PC-3 (cell line): ENCODE measurements around the gene B4GALT3. TPM values are rescaled to one million over a fixed set of nuclear protein-coding genes. Genes with fewer than 3 reads are reported as not detected.
A peak's percentile ranks its signal among the peaks of the same experiment; 100 is the strongest.

Experiments
- ATAC-seq: fragments of 200-7000 bp; cut with Tn5 transposase; 2 replicates; pipeline ENCODE4 v1.9.1; 2020; ENCODE audit warnings: mild to moderate bottlenecking, moderate library complexity
- BruUV-seq: library from RNA; stranded (reverse); fragments of 400-500 nt; replicated peaks from 2 replicates; lab custom pipeline; 2021; lab: Mats Ljungman, UMichigan
- CTCF ChIA-PET: fragments of 300-600 bp; sonication (Branson Sonifier 250); formaldehyde crosslinking; loops from one replicate; lab custom pipeline; 2022; ENCODE audit warnings: antibody characterized with exemption; lab: Charles Lee
- POLR2A ChIA-PET: fragments of 300-600 bp; sonication (Branson Sonifier 250); formaldehyde crosslinking; loops from one replicate; lab custom pipeline; 2022; ENCODE audit warnings: antibody characterized with exemption; ENCODE audit not compliant: unreplicated experiment; lab: Charles Lee
- DNase-seq: peaks from one replicate; pipeline ENCODE4 v3.0.0-alpha.2; 2015
- H2AFZ ChIP-seq: fragments of 300-600 bp; sonication (generic); 2 replicates; pipeline ENCODE4 v1.6.0; 2016; ENCODE audit warnings: antibody characterized with exemption, low read length
- H3F3A ChIP-seq: fragments of 300-600 bp; sonication (generic); one replicate; pipeline ENCODE4 v1.6.0; 2017; ENCODE audit warnings: antibody characterized with exemption, low read length, control low read depth, mild to moderate bottlenecking; ENCODE audit not compliant: unreplicated experiment
- H3K27ac ChIP-seq: fragments of 300-600 bp; sonication (generic); 2 replicates; pipeline ENCODE4 v1.5.1; 2016; ENCODE audit warnings: mild to moderate bottlenecking, low read length
- H3K27me3 ChIP-seq: fragments of 300-600 bp; sonication (generic); 2 replicates; pipeline ENCODE4 v1.6.1; 2016; ENCODE audit warnings: low read length, mixed read lengths
- H3K36me3 ChIP-seq: fragments of 300-600 bp; sonication (generic); 2 replicates; pipeline ENCODE4 v1.6.1; 2016; ENCODE audit warnings: low read depth, mixed run types, low read length, mixed read lengths
- H3K4me1 ChIP-seq: fragments of 300-600 bp; sonication (generic); 2 replicates; pipeline ENCODE4 v1.5.1; 2016; ENCODE audit warnings: low read length; ENCODE audit not compliant: insufficient read depth
- H3K4me2 ChIP-seq: fragments of 300-600 bp; sonication (generic); 2 replicates; pipeline ENCODE4 v1.6.0; 2016; ENCODE audit warnings: low read length
- H3K4me3 ChIP-seq: fragments of 300-600 bp; sonication (generic); 2 replicates; pipeline ENCODE4 v1.5.1; 2016; ENCODE audit warnings: mild to moderate bottlenecking, low read length, mixed read lengths
- H3K79me2 ChIP-seq: fragments of 300-600 bp; sonication (generic); 2 replicates; pipeline ENCODE4 v1.6.1; 2017; ENCODE audit warnings: low read length, mixed read lengths
- H3K9ac ChIP-seq: fragments of 300-600 bp; sonication (generic); 2 replicates; pipeline ENCODE4 v1.6.0; 2016; ENCODE audit warnings: mild to moderate bottlenecking, low read length
- H3K9me2 ChIP-seq: fragments of 300-600 bp; sonication (generic); replicated peaks from 2 replicates; pipeline ENCODE4 v1.6.1; 2016; ENCODE audit warnings: mixed run types, low read length, mixed read lengths
- H3K9me3 ChIP-seq: fragments of 300-600 bp; sonication (generic); 2 replicates; pipeline ENCODE4 v1.6.1; 2016; ENCODE audit warnings: low read length, mixed read lengths
- H4K20me1 ChIP-seq: fragments of 300-600 bp; sonication (generic); 2 replicates; pipeline ENCODE4 v1.6.1; 2016; ENCODE audit warnings: low read length, mixed read lengths
- EZH2 ChIP-seq: fragments of 300-600 bp; sonication (generic); IDR thresholded peaks from one replicate; pipeline ENCODE4 v1.6.1; 2017; ENCODE audit warnings: antibody characterized with exemption, mild to moderate bottlenecking, low read length; ENCODE audit not compliant: unreplicated experiment
- EZH2phosphoT487 ChIP-seq: fragments of 300-600 bp; sonication (generic); IDR thresholded peaks from 2 replicates; pipeline ENCODE4 v1.6.1; 2018; ENCODE audit warnings: mild to moderate bottlenecking, antibody characterized with exemption, low read length, borderline replicate concordance
- intact Hi-C: fragments of 100-400 bp; cut with micrococcal nuclease; formaldehyde crosslinking; loops from 2 replicates; pipeline ENCODE4 v1.9.0; 2023
- total RNA-seq: library from RNA; depleted of rRNA; stranded (reverse); fragments of >200 nt; gene quantifications from 2 replicates; pipeline ENCODE4 v1.2.3, GENCODE V29; 2014
- TF ChIP-seq, protein P1 (sequence below): fragments of 300-600 bp; sonication (generic); conservative IDR thresholded peaks from 2 replicates; pipeline ENCODE4 v1.5.1; 2017; ENCODE audit warnings: antibody characterized with exemption, low read depth, mild to moderate bottlenecking, low read length

B4GALT3 gene
- total RNA-seq, 1 experiment from 2014 or later = 85.4 TPM

DNA sequence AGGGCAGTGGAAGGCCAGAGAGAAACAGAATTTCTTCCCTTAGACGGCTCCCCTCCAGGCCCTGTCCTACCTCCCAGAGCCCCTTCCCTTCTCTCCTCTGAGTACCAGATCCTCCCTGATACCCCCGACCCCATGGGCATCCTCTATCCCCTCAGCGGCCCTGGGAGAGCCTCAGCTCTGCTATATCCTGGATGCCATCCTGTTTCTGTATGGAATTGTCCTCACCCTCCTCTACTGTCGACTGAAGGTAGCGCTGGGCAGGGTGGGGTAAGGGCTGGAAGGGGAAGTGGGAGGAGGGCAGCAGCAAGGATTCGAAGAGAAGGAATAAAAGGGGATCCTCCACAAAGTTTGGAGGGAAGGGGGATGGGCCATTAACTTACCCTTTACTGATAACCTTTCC lies 40.5 kb upstream of the B4GALT3 start:
- no peaks in the 10 kb centered on the region for H3K9me2 ChIP-seq
- H3K4me3 ChIP-seq = no peak overlapping the region
- POLR2A ChIA-PET = no interaction called here
- no peak overlapping the region for H3K27ac ChIP-seq
- H3K4me2 ChIP-seq = no peak overlapping the region
- no peak overlapping the region for H3K9ac ChIP-seq
- H3K79me2 ChIP-seq = no peaks in the 10 kb centered on the region
- H3K9me3 ChIP-seq = no peaks in the 10 kb centered on the region
- no peaks in the 10 kb centered on the region for H3K27me3 ChIP-seq
- TF ChIP-seq, protein P1, sequence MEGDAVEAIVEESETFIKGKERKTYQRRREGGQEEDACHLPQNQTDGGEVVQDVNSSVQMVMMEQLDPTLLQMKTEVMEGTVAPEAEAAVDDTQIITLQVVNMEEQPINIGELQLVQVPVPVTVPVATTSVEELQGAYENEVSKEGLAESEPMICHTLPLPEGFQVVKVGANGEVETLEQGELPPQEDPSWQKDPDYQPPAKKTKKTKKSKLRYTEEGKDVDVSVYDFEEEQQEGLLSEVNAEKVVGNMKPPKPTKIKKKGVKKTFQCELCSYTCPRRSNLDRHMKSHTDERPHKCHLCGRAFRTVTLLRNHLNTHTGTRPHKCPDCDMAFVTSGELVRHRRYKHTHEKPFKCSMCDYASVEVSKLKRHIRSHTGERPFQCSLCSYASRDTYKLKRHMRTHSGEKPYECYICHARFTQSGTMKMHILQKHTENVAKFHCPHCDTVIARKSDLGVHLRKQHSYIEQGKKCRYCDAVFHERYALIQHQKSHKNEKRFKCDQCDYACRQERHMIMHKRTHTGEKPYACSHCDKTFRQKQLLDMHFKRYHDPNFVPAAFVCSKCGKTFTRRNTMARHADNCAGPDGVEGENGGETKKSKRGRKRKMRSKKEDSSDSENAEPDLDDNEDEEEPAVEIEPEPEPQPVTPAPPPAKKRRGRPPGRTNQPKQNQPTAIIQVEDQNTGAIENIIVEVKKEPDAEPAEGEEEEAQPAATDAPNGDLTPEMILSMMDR = no peak
- TF ChIP-seq EZH2 (no peak), EZH2phosphoT487 (no peak)
- H3K36me3 ChIP-seq = peaks cover 21% of the 10 kb centered on the region
- no peaks in the 10 kb centered on the region for H4K20me1 ChIP-seq
- intact Hi-C loops = no loop called here
- ATAC-seq = no peak
- no TSS peak for BruUV-seq
- no peaks in the 10 kb centered on the region for H3F3A ChIP-seq
- no peak for DNase-seq
- H2AFZ ChIP-seq = no peak overlapping the region
- CTCF ChIA-PET = interaction anchor here (0.5 to 0.8 kb wide), 2 partner anchors 8 to 84 kb away, joined by 4 to 9 read pairs; no protein-coding TSS in a partner anchor
- no peaks in the 10 kb centered on the region for H3K4me1 ChIP-seq

DNA sequence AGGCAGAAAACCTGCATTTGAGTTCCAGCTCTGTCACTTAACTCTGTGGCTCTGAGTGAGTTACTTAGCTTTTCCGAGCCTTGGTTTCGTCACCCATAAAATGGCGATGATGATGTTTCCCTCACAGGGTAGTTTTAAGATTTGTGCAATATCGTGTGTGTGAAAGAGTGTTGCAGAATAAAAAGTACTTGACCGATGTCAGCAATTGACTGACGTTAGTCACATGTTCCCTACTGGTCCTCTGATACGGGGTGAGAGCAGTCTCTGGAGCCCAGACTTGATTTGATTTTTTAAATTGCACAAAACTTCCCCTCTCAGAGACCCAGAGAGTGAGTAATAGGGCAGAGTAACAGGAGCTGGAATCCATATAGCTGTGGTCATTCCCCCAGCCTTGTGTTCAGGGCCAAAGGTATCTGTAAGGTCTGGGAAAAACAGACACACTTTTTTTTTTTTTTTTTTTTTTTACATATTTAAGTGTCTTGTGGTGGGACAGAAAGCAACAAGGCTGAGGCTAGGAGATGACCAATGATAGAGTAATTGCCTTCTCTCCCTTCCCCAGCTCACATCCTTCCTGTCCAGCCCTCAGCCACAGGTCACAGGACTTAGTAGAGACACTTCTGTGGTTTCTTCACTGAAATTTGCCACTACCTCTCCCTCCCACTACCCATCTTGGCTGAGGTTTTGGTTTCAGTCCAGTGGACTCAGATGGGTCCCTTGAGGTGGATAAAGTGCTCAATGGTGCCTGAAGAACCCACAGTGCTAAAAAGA lies 39.8 kb upstream of the B4GALT3 start:
- Histone ChIP-seq H3K79me2 (no peaks in the 10 kb centered on the region), H3K27me3 (no peaks in the 10 kb centered on the region), H2AFZ (no peak overlapping the region), H3K27ac (no peak overlapping the region), H3F3A (no peaks in the 10 kb centered on the region), H4K20me1 (no peaks in the 10 kb centered on the region), H3K36me3 (peaks cover 26% of the 10 kb centered on the region), H3K9ac (no peak overlapping the region), H3K4me1 (no peaks in the 10 kb centered on the region), H3K4me2 (no peak overlapping the region), H3K4me3 (no peak overlapping the region), H3K9me3 (no peaks in the 10 kb centered on the region), H3K9me2 (no peaks in the 10 kb centered on the region)
- DNase-seq (no peak), ATAC-seq (peak; percentile 63)
- TF ChIP-seq, protein P1 = no peak
- TF ChIP-seq EZH2 = no peak
- ChIA-PET POLR2A (no interaction called here), CTCF (interaction anchor here (0.8 to 1.0 kb wide), 2 partner anchors 8 to 9 kb away, joined by 3 to 9 read pairs; no protein-coding TSS in a partner anchor)
- intact Hi-C loops = no loop called here
- BruUV-seq = no TSS peak

DNA sequence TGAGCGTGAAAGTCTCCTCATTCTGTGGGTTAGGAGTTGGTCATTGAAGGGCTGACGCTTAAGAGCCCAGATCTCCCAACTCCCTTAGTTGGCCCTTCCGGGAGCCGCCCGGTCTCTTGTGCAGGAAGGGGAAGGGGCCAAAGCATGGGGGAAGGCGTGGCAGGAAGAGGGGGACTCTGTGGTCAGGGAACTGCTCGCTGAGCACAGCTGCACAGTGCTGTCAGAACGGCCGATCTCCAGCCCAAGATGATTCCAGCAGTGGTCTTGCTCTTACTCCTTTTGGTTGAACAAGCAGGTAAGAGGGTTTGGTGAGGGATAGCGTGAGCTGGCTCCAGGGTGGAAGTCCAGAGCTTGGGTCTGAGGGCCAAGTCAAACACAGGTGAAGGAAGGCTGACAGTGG lies 37.8 kb upstream of the B4GALT3 start, which contains the start of gene FCER1G:
FCER1G (plus strand) TSS at position 220 of the 400 bp plus-strand sequence; CDS start at position 247, 27 bp downstream.
- no peak for ATAC-seq
- peaks cover 45% of the 10 kb centered on the region for H3K36me3 ChIP-seq
- H3K9me2 ChIP-seq = no peaks in the 10 kb centered on the region
- H3K9ac ChIP-seq = no peak within 1 kb of the TSS
- no peak for DNase-seq
- ChIA-PET CTCF (no interaction called here), POLR2A (no interaction called here)
- H3K4me2 ChIP-seq = no peak within 1 kb of the TSS
- no peak within 1 kb of the TSS for H3K27ac ChIP-seq
- intact Hi-C loops = no loop called here
- no peaks in the 10 kb centered on the region for H4K20me1 ChIP-seq
- no peaks in the 10 kb centered on the region for H3K27me3 ChIP-seq
- H3K4me3 ChIP-seq = no peak within 1 kb of the TSS
- H2AFZ ChIP-seq = no peak within 1 kb of the TSS
- no peaks in the 10 kb centered on the region for H3K79me2 ChIP-seq
- TF ChIP-seq, protein P1 = no peak
- TF ChIP-seq EZH2phosphoT487 = no peak
- no peak for TF ChIP-seq EZH2
- no TSS peak for BruUV-seq
- no peaks in the 10 kb centered on the region for H3K4me1 ChIP-seq
- H3F3A ChIP-seq = no peaks in the 10 kb centered on the region
- no peaks in the 10 kb centered on the region for H3K9me3 ChIP-seq
